Ectodermal cell (in vitro differentiated cells): ENCODE measurements around the gene F8.
"Not testable (repeated sequence)": the region's sequence is repeated elsewhere in the genome, so short reads cannot be mapped to it uniquely, and the experiment has no call there.

Experiments used
- H3K27ac ChIP-seq: 2 replicates; pipeline ENCODE4 v1.7.0; 2013; ENCODE audit warnings: mild to moderate bottlenecking, low read depth, low read length; ENCODE audit not compliant: insufficient read depth, poor library complexity, severe bottlenecking
- H3K27me3 ChIP-seq: 2 replicates; pipeline ENCODE4 v1.7.0; 2013; ENCODE audit warnings: mild to moderate bottlenecking, low read length; ENCODE audit not compliant: insufficient read depth, control insufficient read depth, poor library complexity, severe bottlenecking
- H3K36me3 ChIP-seq: one replicate; pipeline ENCODE4 v1.7.0; 2013; ENCODE audit warnings: low read length; ENCODE audit not compliant: control insufficient read depth, insufficient read depth
- H3K4me1 ChIP-seq: one replicate; pipeline ENCODE4 v1.7.0; 2013; ENCODE audit warnings: low read length; ENCODE audit not compliant: control insufficient read depth, insufficient read depth
- H3K4me3 ChIP-seq: 2 replicates; pipeline ENCODE4 v1.7.0; 2013; ENCODE audit warnings: low read depth, low read length, control low read depth; ENCODE audit not compliant: insufficient read depth
- H3K9me3 ChIP-seq: 2 replicates; pipeline ENCODE4 v1.7.0; 2013; ENCODE audit warnings: mild to moderate bottlenecking, low read length, moderate library complexity; ENCODE audit not compliant: control insufficient read depth
- WGBS, 2 experiments: methylation state at CpG; one replicate each; pipeline ENCODE4 v1.1.7; 2013; ENCODE audit warnings: missing lambda C conversion rate in 2 of 2; 5-methylcytosine and 5-hydroxymethylcytosine counted together

Gene F8

GRCh38 chrX:155008578-155008977, 13.9 kb downstream of the F8 start:
- H3K36me3 ChIP-seq, H3K27ac ChIP-seq, H3K4me3 ChIP-seq, H3K27me3 ChIP-seq, H3K4me1 ChIP-seq, H3K9me3 ChIP-seq: not testable (repeated sequence)
- 87 to 92% methylated on average over 3 of the region's 12 CpGs for WGBS, 2 experiments

- 96 to 97% methylated on average over 6 of the region's 11 CpGs for WGBS, 2 experiments
- not testable (repeated sequence) for H3K36me3 ChIP-seq, H3K27ac ChIP-seq
Observed at GRCh38 chrX:155006913-155007671, 15.4 kb downstream of the F8 start.

GRCh38 chrX:155006379-155006778, 16.1 kb downstream of the F8 start:
- not testable (repeated sequence) for H3K36me3 ChIP-seq, H3K27me3 ChIP-seq, H3K4me3 ChIP-seq, H3K4me1 ChIP-seq, H3K9me3 ChIP-seq, H3K27ac ChIP-seq
- WGBS, 2 experiments = no CpG with 5 or more reads among the region's 10 CpGs

More at GRCh38 chrX:155006913-155007671, 15.4 kb downstream of the F8 start:
- H3K4me3 ChIP-seq, H3K27me3 ChIP-seq, H3K9me3 ChIP-seq, H3K4me1 ChIP-seq: not testable (repeated sequence)

- no peaks in the 10 kb centered on the region for H3K9me3 ChIP-seq
- H3K4me1 ChIP-seq = no peaks in the 10 kb centered on the region
- 100% methylated on average over 2 of the region's 2 CpGs for WGBS, 2 experiments
- H3K4me3 ChIP-seq = no peak overlapping the region
- no peak overlapping the region for H3K27ac ChIP-seq
- H3K36me3 ChIP-seq = no peaks in the 10 kb centered on the region
- no peaks in the 10 kb centered on the region for H3K27me3 ChIP-seq
Observed at GRCh38 chrX:155005190-155005589, 17.3 kb downstream of the F8 start.

- H3K27ac ChIP-seq = no peak overlapping the region
- no peak overlapping the region for H3K4me3 ChIP-seq
- H3K27me3 ChIP-seq = no peaks in the 10 kb centered on the region
- H3K36me3 ChIP-seq = no peaks in the 10 kb centered on the region
- no peaks in the 10 kb centered on the region for H3K9me3 ChIP-seq
- 95 to 98% methylated on average over 3 of the region's 4 CpGs for WGBS, 2 experiments
- no peaks in the 10 kb centered on the region for H3K4me1 ChIP-seq
Observed at GRCh38 chrX:155001873-155002272, 20.6 kb downstream of the F8 start.

GRCh38 chrX:155000841-155001240, 21.7 kb downstream of the F8 start:
- 67% methylated on average over 1 of the region's 1 CpG; no CpG with 5 or more reads in 1 of the 2 experiments for WGBS, 2 experiments
- Histone ChIP-seq H3K4me1 (no peaks in the 10 kb centered on the region), H3K36me3 (no peaks in the 10 kb centered on the region), H3K27me3 (no peaks in the 10 kb centered on the region), H3K27ac (no peak overlapping the region), H3K9me3 (no peaks in the 10 kb centered on the region), H3K4me3 (no peak overlapping the region)

GRCh38 chrX:154998204-154998880, 24.2 kb downstream of the F8 start:
- no CpG with 5 or more reads among the region's 1 CpG for WGBS, 2 experiments

GRCh38 chrX:154991476-154991875, 31.0 kb downstream of the F8 start:
- Histone ChIP-seq H3K27ac (no peak overlapping the region), H3K36me3 (no peaks in the 10 kb centered on the region), H3K27me3 (no peaks in the 10 kb centered on the region), H3K4me3 (no peak overlapping the region), H3K9me3 (no peaks in the 10 kb centered on the region), H3K4me1 (no peaks in the 10 kb centered on the region)
- WGBS, 2 experiments = 100% methylated on average over 1 of the region's 1 CpG; no CpG with 5 or more reads in 1 of the 2 experiments

More at GRCh38 chrX:154998204-154998880, 24.2 kb downstream of the F8 start:
- no peaks in the 10 kb centered on the region for H3K36me3 ChIP-seq
- H3K9me3 ChIP-seq = no peaks in the 10 kb centered on the region
- H3K4me3 ChIP-seq = no peak overlapping the region
- no peaks in the 10 kb centered on the region for H3K27me3 ChIP-seq
- no peak overlapping the region for H3K27ac ChIP-seq
- no peaks in the 10 kb centered on the region for H3K4me1 ChIP-seq

GRCh38 chrX:154991039-154991438, 31.5 kb downstream of the F8 start:
- Histone ChIP-seq H3K36me3 (no peaks in the 10 kb centered on the region), H3K27ac (no peak overlapping the region), H3K4me3 (no peak overlapping the region), H3K27me3 (no peaks in the 10 kb centered on the region), H3K4me1 (no peaks in the 10 kb centered on the region), H3K9me3 (no peaks in the 10 kb centered on the region)
- WGBS, 2 experiments = 75% methylated on average over 2 of the region's 3 CpGs; no CpG with 5 or more reads in 1 of the 2 experiments

- H3K27ac ChIP-seq = no peak overlapping the region
- H3K36me3 ChIP-seq = no peaks in the 10 kb centered on the region
- H3K4me1 ChIP-seq = no peaks in the 10 kb centered on the region
- H3K27me3 ChIP-seq = no peaks in the 10 kb centered on the region
- no peaks in the 10 kb centered on the region for H3K9me3 ChIP-seq
- WGBS, 2 experiments = 80 to 100% methylated on average over 2 to 3 of the region's 3 CpGs
- H3K4me3 ChIP-seq = no peak overlapping the region
Observed at GRCh38 chrX:154990496-154990895, 32.0 kb downstream of the F8 start.
